Panc1 (cell line): ENCODE measurements around the gene SLIT1. TPM values are rescaled to one million over a fixed set of nuclear protein-coding genes. Genes with fewer than 3 reads are reported as not detected.

ENCODE experiments used
- ATAC-seq: fragments of 200-7000 bp; cut with Tn5 transposase; 2 replicates; pipeline ENCODE4 v1.9.1; 2020; ENCODE audit warnings: mild to moderate bottlenecking, moderate library complexity
- BruUV-seq: library from RNA; stranded (reverse); fragments of 400-500 nt; replicated peaks from 2 replicates; lab custom pipeline; 2021; lab: Mats Ljungman, UMichigan
- CTCF ChIA-PET: fragments of 300-600 bp; sonication (Branson Sonifier 250); formaldehyde crosslinking; loops from one replicate; lab custom pipeline; 2022; ENCODE audit warnings: antibody characterized with exemption; lab: Charles Lee
- POLR2A ChIA-PET: fragments of 300-600 bp; sonication (Branson Sonifier 250); formaldehyde crosslinking; loops from one replicate; lab custom pipeline; 2022; ENCODE audit warnings: antibody characterized with exemption; lab: Charles Lee
- DNase-seq: peaks from one replicate; pipeline ENCODE4 v3.0.0-alpha.2; 2010; ENCODE audit warnings: low read depth, low spot score
- H3K27ac ChIP-seq: 2 replicates; pipeline ENCODE4 v1.5.1; 2011; ENCODE audit warnings: mild to moderate bottlenecking, low read length, inconsistent platforms
- H3K27me3 ChIP-seq: fragments of 200-500 bp; sonication (Bioruptor generic); 2 replicates; pipeline ENCODE4 v1.6.0; 2014; ENCODE audit warnings: low read length, inconsistent platforms; ENCODE audit not compliant: control insufficient read depth, insufficient read depth
- H3K36me3 ChIP-seq: fragments of 200-500 bp; sonication (Bioruptor generic); 2 replicates; pipeline ENCODE4 v1.5.1; 2014; ENCODE audit warnings: inconsistent platforms, mild to moderate bottlenecking, low read length, moderate library complexity; ENCODE audit not compliant: control insufficient read depth, insufficient read depth
- H3K4me1 ChIP-seq: 2 replicates; pipeline ENCODE4 v1.5.1; 2011; ENCODE audit warnings: inconsistent platforms, mild to moderate bottlenecking, low read length, moderate library complexity; ENCODE audit not compliant: control insufficient read depth, insufficient read depth
- H3K4me3 ChIP-seq, 2 experiments: 2 replicates each; pipeline ENCODE4 v1.5.1; 2011 to 2012; ENCODE audit warnings: low read depth in 2 of 2, low read length in 2 of 2, mild to moderate bottlenecking in 2 of 2, inconsistent platforms in 1 of 2, moderate library complexity in 1 of 2
- H3K9me3 ChIP-seq: fragments of 200-500 bp; sonication (Bioruptor generic); 2 replicates; pipeline ENCODE4 v1.5.1; 2014; ENCODE audit warnings: low read depth, mild to moderate bottlenecking, inconsistent platforms, low read length, moderate library complexity; ENCODE audit not compliant: control insufficient read depth, insufficient read depth
- CTCF ChIP-seq: fragments of 450-650 bp; IDR thresholded peaks from 2 replicates; pipeline ENCODE4 v1.5.1; 2017; ENCODE audit warnings: mild to moderate bottlenecking
- POLR2AphosphoS5 ChIP-seq: IDR thresholded peaks from 2 replicates; pipeline ENCODE4 v1.6.1; 2012; ENCODE audit warnings: mild to moderate bottlenecking, low read depth, low read length, moderate library complexity
- REST ChIP-seq, 2 experiments: IDR thresholded peaks; 2 replicates each; pipeline ENCODE4 v1.6.1; 2011 to 2012; ENCODE audit warnings: low read depth in 2 of 2, control low read depth in 1 of 2, low read length in 1 of 2, mild to moderate bottlenecking in 1 of 2, moderate library complexity in 1 of 2; ENCODE audit not compliant: insufficient read depth in 1 of 2
- SIN3A ChIP-seq: IDR thresholded peaks from 2 replicates; pipeline ENCODE4 v1.6.1; 2012; ENCODE audit warnings: low read depth, mild to moderate bottlenecking, low read length, moderate library complexity, borderline replicate concordance; ENCODE audit not compliant: insufficient read depth
- TCF7L2 ChIP-seq: IDR thresholded peaks from 2 replicates; pipeline ENCODE4 v1.6.1; 2011; ENCODE audit warnings: mild to moderate bottlenecking, low read depth, low read length, inconsistent platforms
- in situ Hi-C: cut with HindIII; loops from 2 replicates; pipeline ENCODE4 v1.10.0; 2016; ENCODE audit warnings: low sequenced_read_pairs, low pct_unique_long_range_greater_than_20kb
- intact Hi-C: fragments of 100-400 bp; cut with micrococcal nuclease; formaldehyde crosslinking; loops from one replicate; pipeline ENCODE4 v1.10.0; 2022; ENCODE audit not compliant: unreplicated experiment
- total RNA-seq: library from RNA; stranded (reverse); gene quantifications from one replicate; pipeline ENCODE4 v1.2.1, GENCODE V29; 2021; ENCODE audit not compliant: unreplicated experiment

Gene SLIT1
- total RNA-seq, 1 experiment from 2014 or later, result 2.6 TPM

GRCh38 chr10:97139651-97140048 is 46.1 kb downstream of the SLIT1 start:
- POLR2A ChIA-PET, result no interaction called here
- no TSS peak for BruUV-seq
- intact Hi-C loops (loop anchor here (5.0 kb wide), 1 partner anchor 73 kb away; no protein-coding TSS in a partner anchor), in situ Hi-C loops (no loop called here)
- H3K27me3 ChIP-seq, result peaks cover 6% of the 10 kb centered on the region
- H3K36me3 ChIP-seq, result no peaks in the 10 kb centered on the region
- no peak overlapping the region for H3K27ac ChIP-seq
- H3K9me3 ChIP-seq, result no peaks in the 10 kb centered on the region
- H3K4me3 ChIP-seq, result no peak overlapping the region
- DNase-seq (no peak), ATAC-seq (no peak)
- CTCF ChIA-PET, result no interaction called here
- TF ChIP-seq SIN3A (no peak), POLR2AphosphoS5 (no peak), TCF7L2 (no peak), CTCF (no peak), REST (IDR thresholded peaks at IDR 0.05; ENCODE audit: insufficient read depth in 1 of 2, low read depth in 2 of 2, low read length in 1 of 2) (no peak)
- H3K4me1 ChIP-seq, result no peaks in the 10 kb centered on the region

GRCh38 chr10:97138846-97139245 is 46.9 kb downstream of the SLIT1 start:
- H3K27ac ChIP-seq, result no peak overlapping the region
- no peak overlapping the region for H3K4me3 ChIP-seq
- no peak for TF ChIP-seq CTCF
- no peak for TF ChIP-seq POLR2AphosphoS5
- no peak for TF ChIP-seq SIN3A
- TF ChIP-seq TCF7L2, result no peak
- no peak for TF ChIP-seq REST (IDR thresholded peaks at IDR 0.05; ENCODE audit: insufficient read depth in 1 of 2, low read depth in 2 of 2, low read length in 1 of 2)
- in situ Hi-C loops (no loop called here), intact Hi-C loops (loop anchor here (5.0 kb wide), 1 partner anchor 73 kb away; no protein-coding TSS in a partner anchor)
- ChIA-PET POLR2A (no interaction called here), CTCF (interaction anchor here (1.2 kb wide), 1 partner anchor 66 kb away, joined by 3 read pairs; no protein-coding TSS in a partner anchor)
- no TSS peak for BruUV-seq
- H3K36me3 ChIP-seq, result no peaks in the 10 kb centered on the region
- H3K4me1 ChIP-seq, result no peaks in the 10 kb centered on the region
- H3K9me3 ChIP-seq, result no peaks in the 10 kb centered on the region
- ATAC-seq, result peak; percentile 31; the same call in 1 of the 2 replicates
- DNase-seq, result no peak
- peaks cover 6% of the 10 kb centered on the region for H3K27me3 ChIP-seq
